GM19043 (cell line): ENCODE measurements around the gene CMYA5.
"Not testable (repeated sequence)": the region's sequence is repeated elsewhere in the genome, so short reads cannot be mapped to it uniquely, and the experiment has no call there.

ENCODE experiments used
- ATAC-seq: cut with Tn5 transposase; IDR thresholded peaks from one replicate; pipeline ENCODE4 v1.9.1; 2021; ENCODE audit warnings: low read depth; ENCODE audit not compliant: unreplicated experiment

Gene CMYA5

DNA sequence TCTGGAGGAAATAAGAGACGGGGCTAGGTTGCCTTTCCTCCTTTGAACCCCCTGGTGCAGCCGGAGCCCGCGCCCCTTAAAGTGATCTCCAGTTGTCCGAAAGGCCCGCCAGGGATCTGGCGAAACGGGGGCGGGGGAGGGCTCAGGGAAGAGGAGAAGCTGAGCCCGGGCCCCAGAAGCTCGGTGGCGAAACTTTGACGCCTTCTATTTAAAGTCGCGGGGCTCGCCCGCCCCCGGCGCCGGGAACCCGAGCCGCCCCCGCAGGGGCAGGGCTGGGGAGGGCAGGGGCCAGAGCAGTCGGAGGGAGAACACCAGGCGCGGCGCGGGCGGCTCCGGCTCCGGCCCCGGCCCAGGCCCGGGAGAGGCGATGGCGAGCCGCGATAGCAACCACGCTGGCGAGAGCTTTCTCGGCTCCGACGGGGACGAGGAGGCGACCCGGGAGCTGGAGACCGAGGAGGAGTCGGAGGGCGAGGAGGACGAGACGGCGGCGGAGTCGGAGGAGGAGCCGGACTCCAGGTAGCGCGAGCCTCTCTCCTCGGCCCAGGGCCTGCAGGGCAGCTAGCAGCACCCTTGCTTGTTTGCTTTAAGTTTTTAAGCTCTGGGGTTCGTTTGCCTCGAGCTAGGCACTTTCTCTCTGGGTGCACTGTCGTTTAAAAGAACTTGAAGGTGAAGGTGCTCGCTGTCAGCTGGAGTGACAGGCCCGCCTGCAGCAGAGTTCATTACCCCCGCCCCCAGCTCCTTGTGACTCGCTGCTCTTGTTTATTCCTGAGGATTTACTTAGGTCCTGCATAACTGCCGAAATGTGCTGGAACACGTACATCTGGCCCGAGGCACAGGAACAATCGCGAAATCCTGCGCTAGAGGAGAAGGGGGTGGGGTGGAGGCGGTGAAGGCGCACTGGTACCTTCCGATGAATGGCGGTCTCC, at the start of gene CMYA5:
CMYA5 (plus strand) TSS at position 296 of the 926 bp plus-strand sequence; CDS start at position 368, 72 bp downstream.
- no peak for ATAC-seq

DNA sequence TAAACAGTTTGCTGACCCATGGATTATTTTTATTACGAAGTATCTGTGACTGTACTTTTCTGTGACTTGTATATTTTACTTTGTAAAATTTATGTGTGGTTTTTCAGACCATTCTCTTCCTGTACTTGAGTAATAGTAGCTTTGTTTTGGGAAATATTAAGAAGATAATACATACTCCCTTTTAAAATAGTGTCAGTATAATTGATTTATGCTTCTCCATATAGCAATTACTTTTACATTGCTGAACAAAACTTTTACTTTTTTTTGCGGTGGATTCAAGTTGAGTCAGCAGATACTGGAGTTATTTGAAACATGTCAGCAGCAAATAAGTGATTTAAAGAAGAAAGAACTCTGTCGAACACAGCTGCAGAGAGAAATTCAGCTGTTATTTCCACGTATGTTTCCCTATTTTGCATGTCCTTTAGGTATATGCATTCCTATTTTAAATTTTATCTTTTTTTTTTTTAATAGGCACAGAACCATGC, 49.0 kb upstream of the CMYA5 start:
- no peak for ATAC-seq

DNA sequence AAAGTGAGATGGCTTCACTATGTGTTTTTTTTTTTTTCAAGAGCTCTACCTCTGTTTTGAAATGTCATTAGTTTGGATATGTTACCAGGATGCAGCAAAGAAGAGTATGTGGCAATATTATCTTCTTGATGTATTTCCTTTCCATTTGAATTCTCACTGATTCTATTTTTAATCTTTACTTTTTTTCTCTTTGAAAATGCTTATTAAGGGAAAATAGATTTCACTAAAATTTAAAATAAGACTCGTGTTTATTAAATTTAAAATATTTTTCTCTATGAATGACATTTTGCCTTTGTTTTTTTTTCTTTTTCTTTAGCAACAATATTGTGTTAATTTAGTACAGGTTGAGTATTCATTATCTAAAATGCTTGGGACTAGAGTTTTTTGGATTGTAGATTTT, 48.2 kb upstream of the CMYA5 start:
- no peak for ATAC-seq

DNA sequence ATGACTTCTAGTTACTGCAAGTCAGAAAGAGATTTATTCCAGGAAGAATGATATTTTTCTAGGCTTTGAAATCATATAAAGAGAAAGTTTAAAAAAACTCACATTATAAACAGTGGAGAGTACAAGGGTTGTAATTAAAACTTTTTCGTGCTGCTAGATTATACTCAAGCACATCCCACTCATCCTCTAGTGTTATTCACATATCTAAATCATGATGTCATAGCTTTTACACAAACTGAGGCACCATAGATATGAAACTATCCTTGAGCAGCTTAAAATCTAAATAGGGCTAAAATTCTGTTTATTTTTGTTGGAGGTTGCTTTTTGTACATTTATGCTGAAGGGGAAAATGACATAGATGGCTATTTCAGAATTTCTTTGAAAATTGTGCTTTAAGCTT, 47.4 kb upstream of the CMYA5 start:
- no peak for ATAC-seq

DNA sequence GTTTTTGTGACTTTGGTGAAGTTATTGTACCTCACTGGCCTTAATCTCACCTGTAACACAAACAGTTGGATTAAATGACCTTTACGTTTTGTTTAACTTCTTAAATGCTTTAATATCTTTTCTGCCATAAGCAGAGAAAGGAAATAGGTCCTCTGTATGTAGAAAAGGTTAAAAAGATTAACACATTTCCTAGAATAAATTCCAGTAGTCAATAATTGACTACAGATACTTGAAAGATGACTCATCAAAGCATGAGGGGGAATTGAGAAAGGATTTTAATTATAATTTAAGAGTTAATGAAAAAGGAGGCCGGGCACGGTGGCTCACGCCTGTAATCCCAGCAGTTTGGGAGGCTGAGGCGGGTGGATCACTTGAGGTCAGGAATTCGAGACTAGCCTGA, 35.8 kb upstream of the CMYA5 start:
- no peak for ATAC-seq

DNA sequence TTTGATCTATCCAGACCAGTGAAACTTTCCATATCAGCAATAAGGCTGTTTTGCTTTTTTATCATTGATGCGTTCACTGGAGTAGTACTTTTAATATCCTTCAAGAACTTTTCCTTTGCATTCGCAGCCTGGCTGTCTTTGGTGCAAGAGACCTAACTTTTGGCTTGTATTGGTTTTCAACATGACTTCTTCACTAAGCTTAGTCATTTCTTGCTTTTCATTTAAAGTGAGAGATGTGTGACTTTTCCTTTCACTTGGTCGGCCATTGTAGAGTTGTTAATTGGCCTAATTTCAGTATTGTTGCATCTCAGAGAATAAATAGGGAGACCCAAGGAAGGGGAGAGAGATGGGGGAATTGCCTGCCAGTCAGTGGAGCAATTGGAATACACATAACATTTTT, 26.4 kb upstream of the CMYA5 start:
- ATAC-seq = no peak

DNA sequence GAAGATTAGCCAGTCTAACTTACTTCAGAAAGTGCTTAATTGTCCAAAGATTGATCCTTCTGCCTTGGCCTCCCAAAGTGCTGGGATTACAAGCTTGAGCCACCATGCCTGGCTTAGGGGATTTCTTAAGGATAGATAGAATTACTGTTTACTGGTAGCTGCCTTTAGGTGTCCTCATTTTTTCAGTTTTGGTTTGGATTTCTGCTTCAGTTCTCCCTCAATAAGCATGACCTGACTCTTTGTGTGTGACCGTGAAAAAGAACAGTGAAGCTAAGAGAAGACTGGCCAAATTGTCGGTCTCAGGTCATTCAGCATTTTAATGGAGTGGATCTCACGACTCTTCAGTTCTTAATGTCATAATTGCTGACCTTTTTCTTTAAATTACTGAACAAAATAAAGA, 22.9 kb upstream of the CMYA5 start:
- no peak for ATAC-seq

DNA sequence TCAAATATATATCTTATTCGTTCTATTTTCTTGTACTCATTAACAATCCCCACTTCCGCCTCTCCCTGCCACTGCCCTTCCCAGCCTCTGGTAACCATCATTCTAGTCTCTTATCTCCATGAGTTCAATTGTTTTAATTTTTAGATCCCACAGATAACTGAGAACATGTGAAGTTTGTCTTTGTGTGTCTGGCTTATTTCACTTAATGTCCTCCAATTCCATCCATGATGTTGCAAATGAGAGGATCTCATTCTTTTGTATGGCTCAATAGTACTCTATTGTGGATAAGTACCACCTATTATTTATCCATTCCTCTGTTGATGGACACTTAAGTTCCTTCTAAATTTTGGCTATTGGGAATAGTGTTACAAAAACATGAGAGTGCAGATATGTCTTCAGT, 17.2 kb upstream of the CMYA5 start:
- ATAC-seq = no peak

DNA sequence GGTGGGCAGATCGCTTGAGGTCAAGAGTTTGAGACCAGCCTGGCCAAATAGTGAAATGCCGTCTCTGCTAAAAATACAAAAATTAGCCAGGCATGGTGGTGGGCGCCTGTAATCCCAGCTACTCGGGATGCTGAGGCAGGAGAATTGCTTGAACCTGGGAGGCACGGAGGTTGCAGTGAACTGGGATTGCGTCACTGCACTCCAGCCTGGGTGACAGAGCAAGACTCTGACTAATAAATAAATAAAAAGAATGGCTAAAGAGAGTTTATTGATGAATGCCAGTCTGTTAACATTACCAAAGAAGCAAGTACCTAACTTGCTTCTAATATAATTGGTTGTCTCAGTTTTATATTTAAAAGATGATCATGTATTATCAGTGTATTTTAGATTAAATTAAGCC, 13.3 kb upstream of the CMYA5 start:
- ATAC-seq = not testable (repeated sequence)

DNA sequence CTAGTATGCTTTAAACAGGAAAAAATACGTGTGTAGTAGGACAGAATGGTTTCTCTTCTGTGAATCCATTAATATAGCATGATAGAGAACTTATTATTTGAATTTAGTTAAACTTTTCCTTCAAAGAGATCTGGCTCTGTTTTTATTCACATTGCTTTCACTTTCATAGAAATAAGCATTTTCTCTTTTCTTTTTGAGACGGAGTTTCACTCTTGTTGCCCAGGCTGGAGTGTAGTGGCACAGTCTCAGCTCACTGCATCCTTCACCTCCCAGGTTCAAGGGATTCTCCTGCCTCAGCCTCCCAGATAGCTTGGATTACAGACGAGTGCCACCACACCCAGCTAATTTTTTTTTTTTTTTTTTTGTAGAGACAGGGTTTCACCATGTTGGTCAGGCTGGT, 7.5 kb upstream of the CMYA5 start:
- ATAC-seq = not testable (repeated sequence)

DNA sequence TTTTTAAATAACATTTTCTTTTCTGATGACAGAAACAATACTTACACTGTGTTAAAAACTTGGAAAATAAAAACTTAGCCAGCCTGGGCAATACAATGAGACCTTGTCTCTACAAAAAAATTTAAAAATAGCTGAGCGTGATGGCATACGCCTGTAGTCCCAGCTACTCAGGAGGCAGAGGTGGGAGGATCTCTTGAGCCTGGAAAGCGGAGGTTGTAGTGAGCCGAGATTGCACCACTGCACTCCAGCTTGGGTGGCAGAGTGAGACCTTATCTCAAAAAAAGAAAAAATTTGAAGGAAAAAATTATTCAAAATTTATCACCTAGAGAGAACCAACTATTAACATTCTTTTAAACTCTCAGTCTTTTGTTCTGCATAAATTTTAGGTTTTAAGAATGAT, 4.9 kb upstream of the CMYA5 start:
- ATAC-seq = no peak

DNA sequence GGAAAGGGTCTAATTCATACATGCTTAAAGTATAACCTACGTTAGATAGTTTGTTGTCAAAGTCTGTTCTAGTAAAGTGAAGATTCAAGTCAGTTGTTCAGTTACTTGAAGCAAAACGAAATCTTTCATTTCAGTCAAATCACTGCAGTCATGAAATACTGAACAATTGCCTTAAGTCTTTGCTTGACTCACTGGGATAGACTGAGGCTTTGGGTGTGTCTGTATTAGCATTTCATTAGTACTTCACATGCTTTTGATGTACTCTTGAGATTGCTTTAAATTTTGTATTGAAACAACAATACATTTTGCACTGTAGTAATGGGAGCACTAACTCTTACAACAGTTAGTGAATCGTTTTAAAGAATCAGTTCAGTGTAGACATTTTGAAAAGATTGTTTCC, 4.0 kb upstream of the CMYA5 start:
- ATAC-seq = no peak

DNA sequence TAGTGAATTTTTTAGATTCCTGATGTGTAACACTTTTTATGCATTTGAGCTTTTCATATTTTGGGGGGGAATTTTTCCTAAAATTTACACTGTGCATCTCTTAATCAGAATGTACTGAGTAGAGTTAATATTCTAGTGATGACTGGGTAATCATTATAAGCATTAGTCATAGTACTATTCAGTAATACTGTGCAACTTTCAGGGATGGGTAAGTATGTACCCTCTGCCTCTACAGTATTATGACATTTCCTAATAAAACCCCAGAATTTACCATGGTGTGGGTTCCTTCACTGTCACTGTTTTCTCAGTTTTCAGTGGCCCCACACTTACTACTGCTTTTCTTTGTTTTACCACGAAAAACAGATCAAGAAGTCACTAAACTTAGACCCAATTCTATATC, 2.8 kb upstream of the CMYA5 start:
- ATAC-seq = no peak

DNA sequence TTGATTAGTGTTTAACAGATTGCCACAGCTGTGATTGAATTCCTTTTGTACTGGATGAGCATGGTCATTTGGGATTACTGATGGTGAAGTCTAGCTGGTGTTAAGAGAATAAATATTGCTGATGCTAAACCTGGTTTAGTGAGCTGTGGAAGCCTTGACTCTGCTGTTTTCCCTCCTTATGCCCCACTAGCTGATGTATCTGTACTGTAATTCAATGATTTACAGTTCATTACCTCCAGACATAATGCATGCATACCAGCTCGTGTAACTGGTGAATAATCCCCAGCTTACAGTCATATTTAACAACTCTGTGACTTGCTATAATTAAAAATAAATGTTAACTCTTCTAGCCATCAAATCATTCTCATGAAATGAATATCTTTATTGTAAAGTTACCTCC, 1.7 kb upstream of the CMYA5 start:
- ATAC-seq = no peak

DNA sequence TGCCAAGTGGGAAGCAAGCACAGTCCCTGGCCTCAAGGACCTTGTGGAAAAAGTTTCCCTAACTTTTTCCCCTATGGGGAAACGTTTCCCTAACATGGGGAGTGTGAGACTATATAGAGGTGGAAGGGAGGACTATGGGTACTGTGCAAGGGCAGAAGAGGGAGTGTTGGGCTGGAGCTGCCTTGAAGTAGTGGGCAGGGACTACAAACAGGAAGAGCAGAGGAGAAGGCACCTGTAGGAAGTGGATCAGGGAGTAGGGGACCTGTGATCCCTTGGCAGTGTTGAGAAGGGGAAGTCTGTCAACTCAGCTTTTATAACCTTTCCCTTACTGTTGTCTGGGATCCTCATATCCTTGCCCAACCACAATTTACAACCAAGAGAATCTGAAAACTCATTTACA, 1.4 kb downstream of the CMYA5 start:
- ATAC-seq = no peak

DNA sequence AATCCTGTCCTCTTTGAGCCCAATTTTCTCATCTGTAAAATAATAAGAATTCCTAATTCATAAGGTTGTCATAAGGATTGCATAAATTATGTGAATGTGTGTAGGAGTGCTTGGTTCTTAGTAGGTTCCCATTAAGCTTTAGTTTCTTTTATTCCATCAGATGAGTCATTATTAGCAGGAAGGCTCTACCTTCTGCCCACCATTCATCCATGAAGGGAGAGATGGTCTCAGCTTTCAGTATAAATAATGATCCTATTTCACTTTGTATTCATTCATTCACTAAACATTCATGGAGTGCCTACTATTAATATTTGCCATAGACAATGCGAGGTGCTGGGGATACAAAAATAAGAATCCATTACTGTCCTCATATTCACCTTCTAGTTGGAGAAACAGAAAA, 3.0 kb downstream of the CMYA5 start:
- ATAC-seq = no peak

DNA sequence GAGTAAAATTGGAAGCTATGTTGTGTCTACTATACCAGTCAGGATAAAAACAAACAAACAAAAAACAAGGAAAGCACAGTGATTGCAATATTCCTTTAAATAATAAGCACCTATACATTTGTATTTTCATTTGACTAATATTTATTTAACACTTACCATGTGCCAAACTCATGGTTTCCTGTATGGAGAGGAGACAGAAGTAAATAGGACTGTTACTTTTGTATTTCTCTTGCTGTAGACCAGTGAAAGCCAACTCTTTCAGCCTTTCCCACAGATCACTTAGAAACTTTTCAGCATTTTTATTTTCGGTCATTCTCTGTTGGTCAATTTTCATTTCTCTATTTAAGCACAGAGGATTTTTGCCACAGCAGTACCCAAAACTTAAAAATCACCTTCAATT, 4.5 kb downstream of the CMYA5 start:
- ATAC-seq = no peak

DNA sequence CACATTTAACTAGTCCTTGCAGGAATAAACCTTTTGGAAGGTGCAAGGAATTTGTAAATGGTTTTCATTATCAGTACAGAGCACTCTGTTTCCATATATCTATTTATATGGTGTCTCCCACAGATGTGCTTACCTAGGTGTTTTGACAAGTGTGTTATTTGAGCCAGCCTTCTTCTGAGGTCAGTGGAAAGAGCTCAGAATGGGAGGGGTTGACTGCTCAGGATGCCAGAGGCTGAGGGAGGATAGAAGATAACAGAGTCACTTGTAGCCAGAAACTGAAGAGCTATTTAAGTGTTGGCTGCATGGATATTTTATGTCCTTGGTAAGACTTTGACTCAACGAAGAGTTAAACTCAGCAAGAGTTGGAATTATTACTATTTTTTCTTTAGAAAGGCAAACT, 5.0 kb downstream of the CMYA5 start:
- no peak for ATAC-seq

DNA sequence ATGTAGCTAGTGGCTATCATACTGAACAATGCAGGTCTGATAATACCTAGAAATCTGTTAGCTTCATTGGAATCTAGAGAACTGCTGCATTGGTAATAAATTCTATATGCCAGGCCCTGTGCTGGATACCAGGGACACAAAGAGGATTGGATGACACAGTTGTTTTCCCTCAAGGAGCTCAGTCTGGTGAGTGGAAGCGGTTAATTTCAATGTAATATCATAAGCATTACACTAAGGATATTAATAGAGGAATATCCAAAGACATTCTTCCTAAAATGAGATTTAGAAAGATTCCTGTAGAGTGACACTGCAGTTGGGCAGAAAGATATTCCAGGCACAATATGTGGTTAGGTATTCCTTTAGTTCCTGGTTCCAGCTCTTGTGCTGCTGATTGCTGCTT, 5.9 kb downstream of the CMYA5 start:
- ATAC-seq = no peak

DNA sequence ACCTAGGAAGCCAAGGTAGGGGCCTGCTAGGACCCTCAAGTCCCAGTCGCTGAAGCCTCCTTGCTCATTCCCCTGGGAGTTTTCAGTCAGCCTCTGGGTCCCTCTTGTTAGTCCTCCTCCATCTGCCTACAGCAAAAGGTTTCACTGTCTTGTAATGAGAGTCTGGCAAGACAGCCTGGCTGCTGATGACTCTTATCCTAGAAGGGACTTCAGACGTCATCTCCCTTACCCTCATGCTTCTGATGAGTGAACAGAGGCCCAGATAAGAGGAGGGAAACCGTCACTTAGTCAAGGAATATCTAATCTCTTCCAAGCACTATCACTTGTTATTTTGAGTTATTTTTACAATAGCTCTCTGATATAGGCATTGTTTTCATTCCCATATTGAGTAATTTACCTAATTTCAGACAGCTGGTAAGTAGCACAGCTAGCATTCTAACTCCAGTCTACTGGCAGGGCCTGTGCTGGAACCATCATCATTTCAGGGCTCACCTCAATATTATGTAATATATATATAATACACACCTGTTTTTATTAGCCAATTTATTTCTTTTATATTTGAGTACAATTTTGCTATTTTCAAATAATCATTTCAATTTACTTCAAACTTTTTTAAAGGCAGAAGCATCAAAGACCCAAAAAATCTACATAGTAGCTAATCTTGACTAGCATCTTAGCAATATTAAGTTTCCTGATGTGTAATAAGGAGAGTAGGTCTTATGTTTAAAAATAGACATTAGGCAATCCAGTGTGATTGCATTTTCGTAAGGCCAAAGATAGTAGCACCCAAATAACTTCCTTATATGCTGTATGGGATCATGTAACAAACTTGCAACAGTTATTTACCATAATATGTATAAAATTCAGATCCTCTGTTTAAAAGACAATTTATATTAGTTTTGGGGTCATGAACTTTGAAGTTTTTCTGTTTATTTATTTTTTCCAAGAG, 7.9 kb downstream of the CMYA5 start:
- no peak for ATAC-seq

DNA sequence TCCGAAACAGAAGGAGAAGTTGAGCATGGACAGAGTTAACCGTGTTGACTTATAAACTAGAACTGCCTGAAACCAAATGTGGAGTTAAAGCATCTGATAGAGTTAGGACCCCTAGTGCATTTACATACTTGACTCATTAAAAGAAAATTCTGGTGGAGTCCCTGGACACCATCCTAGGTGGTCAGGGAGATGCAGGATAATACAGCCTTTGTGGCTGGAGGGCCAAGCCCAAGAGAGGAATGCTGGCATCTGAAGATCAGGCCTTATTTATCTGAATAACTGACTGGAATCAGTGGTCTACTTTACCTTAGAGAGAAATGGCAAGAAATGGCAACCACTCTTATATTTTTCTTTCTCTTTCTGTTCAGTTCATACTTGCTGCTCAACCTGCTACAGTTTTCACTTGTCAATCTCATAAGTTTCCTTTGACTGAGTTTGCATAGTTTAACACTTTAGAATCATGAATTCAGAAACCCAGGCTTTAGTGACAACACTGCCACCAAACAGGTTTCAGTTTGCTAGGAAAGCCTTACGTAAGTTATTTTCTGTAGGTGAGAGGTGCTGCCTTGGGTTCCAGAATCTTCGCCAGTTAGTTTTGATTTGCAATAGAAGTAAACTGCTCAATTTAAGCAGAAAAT, 10.2 kb downstream of the CMYA5 start:
- ATAC-seq = peak; percentile 88
